NOMO-1 (cell line): Measurements from ENCODE around the gene NAP1L5.

Experiments
- DNase-seq, 2 experiments: peaks; one replicate each; lab custom pipeline; 2025; ENCODE audit not compliant: unreplicated experiment in 2 of 2; lab: John Stamatoyannopoulos, UW

The NAP1L5 gene, protein sequence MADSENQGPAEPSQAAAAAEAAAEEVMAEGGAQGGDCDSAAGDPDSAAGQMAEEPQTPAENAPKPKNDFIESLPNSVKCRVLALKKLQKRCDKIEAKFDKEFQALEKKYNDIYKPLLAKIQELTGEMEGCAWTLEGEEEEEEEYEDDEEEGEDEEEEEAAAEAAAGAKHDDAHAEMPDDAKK

GRCh38 chr4:88697588-88698329, at the start of gene NAP1L5:
TSS of gene NAP1L5 (minus strand) at chr4:88697829. CDS start at chr4:88697754, 75 bp downstream.
- DNase-seq = peak; percentile 36 to 41

DNA sequence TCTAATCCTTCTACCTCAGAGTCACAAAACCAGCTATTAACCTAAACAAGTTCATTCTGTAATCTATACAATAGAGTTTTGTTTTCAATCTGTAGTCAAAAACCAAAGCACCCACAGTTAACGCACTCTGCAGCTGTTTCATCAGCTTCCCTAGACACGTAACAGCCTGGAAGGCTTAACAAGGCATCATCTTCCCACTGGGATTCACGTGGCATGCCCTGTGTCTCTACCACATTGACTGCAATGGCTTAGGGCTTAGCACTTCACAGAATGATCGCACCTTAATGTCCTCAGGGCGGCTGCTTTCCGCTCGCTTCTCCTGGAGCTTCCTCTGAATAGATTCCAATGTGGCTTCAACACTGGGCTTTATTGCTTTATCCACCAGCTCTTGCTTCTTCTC, 49.7 kb upstream of the NAP1L5 start:
- DNase-seq = no peak

- DNase-seq = no peak
Observed at GRCh38 chr4:88746206-88746605, 48.6 kb upstream of the NAP1L5 start.

DNA sequence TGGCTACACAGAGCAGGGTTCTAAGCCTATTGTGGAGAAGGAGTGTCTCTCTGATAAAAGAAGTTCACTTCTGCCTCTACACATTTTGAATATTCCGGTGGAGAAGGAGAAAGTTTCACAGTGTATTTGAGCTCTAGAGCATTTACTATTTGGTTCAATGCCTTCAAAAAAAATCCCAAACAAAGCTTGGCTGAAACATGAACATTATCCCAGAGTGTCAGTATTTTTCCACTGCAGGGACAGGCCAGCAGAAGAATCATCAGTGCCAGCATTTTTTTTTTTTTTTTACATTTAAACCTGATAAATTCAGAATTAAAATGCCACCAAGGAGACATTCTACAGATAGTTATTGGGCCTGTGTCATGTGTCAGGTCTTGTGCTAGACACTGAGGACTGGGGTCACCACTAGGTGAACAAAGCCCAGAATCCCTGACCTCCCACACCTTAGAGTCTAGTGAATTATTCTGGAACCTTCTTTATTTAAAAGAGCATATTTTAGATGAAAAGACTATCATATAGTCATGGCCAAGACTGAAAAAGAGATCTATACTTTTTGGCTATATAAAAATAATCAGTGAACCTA, 48.0 kb upstream of the NAP1L5 start:
- DNase-seq = no peak

DNA sequence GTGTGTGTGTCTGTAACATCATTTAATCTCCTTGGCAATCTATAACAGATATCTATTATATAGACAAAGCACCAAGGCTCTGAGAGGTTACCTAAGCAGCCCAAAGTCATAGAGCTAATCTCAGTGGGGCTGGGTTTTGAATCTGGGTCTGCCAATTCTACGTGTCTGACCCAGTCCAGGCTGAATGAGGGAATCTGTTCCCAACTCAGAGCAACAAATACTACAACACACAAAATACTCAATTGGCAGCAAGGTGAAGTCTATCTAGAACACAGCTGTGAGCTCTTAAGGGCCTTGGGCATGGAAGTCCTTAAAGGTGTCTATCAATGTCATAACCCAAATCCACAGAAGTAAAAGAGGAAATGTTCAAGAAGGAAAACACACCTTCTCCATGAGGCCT, 47.5 kb upstream of the NAP1L5 start:
- DNase-seq = no peak

DNA sequence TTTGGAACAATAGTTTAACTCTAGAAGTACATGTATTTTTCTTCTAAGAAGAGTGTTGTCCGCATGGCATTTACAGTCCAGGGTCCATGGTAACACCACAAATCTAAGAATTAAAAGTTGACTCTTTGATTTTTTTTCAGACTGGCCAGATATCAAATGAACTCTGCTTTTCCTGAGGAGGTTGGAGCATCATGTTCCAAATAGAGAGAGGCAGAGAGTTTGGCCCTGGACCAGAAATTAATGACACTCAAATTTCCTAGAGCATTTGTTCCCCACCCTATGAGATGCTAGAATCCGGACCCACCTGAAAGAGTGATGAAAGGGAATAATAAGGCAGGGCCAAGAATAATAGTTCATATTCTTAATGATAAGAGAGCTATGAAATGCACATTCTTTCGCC, 47.0 kb upstream of the NAP1L5 start:
- no peak for DNase-seq

- DNase-seq = peak; percentile 34 to 46
Observed at GRCh38 chr4:88743696-88744095, 46.1 kb upstream of the NAP1L5 start.

GRCh38 chr4:88742561-88742960, 44.9 kb upstream of the NAP1L5 start:
- DNase-seq = peak; percentile 8 to 41

DNA sequence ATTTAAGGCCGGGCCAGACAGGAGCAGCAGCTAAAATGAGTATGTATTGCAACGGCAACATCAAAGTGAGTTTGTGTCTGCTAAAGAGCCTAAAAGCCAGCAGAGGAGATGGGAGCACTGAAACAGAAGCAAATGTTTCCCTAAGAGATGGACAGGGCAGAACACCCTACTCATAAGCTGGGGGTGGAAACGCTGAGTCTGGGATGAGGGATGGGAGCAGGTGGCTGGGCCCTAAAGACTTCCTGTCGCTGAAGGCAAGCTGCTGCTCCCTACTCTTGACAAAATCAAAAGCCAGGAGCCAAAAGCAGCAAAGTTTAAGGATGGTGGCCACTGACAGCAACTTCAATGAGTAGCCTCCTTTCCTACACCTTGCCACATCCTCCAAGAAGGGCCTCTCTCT, 40.6 kb upstream of the NAP1L5 start:
- no peak for DNase-seq

GRCh38 chr4:88737307-88737941, 39.8 kb upstream of the NAP1L5 start:
- no peak for DNase-seq

- DNase-seq = no peak
Observed at GRCh38 chr4:88736264-88736663, 38.6 kb upstream of the NAP1L5 start.

DNA sequence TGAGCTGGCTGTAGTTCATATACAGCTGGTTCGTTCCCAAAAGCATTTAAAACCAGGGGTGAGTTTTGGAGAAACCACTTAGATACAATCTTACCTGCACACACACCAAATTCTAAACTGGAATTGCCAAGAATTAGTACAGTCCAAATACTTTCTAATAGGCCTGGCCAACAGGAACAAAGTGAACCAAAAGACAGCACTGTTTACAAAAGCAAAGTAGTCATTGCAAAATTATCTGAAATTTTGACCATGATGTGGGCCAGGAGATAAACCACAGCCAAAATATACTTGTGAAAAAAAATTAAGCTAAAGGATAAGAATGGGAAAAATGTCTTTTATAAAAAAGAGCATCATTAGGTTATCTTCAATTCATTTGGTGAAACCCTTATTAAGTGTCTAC, 37.9 kb upstream of the NAP1L5 start:
- DNase-seq = no peak

DNA sequence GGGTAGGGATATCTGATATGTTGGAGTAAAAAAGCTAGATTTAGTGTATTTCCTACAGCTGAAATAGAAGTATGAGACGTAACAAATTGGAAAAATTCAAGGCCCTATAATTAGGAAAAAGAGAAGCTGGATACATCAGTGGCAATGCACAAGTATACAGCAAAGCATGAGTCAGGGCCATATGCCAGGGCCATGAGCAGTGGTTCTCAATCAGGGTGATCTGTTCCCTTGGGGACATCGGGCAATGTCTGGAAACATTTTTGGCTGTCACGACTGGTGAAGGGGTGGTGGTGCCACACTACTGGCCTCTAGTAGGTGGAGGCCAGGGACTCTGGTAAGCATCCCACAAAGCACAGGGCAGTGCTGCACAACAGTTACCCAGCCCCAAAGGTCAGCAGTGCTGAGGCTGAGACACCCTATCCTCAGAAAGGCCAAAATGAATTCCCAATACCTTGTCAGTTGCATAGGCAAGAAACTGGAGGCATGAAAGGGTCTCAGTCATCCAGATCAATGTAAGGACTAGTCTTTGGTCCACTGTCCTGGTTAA, 36.8 kb upstream of the NAP1L5 start:
- DNase-seq = no peak

GRCh38 chr4:88732714-88733368, 35.2 kb upstream of the NAP1L5 start:
- DNase-seq = no peak

- DNase-seq = no peak
Observed at GRCh38 chr4:88731381-88731780, 33.8 kb upstream of the NAP1L5 start.

DNA sequence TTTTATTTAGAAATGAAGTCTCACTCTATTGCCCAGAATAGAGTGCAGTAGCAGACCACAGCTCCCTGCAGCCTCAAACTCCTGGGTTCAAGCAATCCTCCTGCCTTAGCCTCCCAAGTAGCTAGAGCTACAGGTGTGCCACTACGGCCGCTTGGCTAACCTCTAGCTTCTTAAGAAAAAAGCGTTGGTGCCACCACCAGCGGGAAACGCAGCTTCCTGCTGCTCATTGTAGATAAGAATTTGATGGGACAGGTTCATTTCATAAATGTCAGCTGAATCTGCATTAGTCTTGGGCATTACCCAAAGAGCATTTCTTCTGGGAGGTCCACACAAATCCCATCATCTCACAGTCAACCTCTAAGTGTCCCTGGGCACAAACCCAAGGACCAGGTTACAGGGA, 33.2 kb upstream of the NAP1L5 start:
- DNase-seq = no peak

- DNase-seq = no peak
Observed at GRCh38 chr4:88729146-88729760, 31.6 kb upstream of the NAP1L5 start.

DNA sequence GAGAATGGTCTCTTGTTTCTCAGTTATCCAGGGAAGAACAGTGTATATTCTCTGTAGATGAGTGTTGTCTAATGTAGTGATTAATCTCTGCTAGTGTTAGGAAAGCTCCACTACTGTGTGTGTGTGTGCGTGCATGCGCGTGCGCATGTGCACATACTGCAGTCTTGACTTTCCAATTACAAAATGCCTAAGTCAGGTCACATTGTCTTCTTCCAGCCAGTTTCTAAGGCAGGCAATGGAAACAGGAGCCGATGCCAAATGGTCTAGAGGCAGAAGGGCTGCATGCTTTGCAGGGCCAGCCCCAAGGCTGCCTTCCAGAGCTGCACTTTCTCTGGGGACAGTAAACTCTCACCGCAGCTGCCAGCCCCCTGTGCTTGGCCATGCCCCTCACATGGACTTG, 30.5 kb upstream of the NAP1L5 start:
- DNase-seq = no peak

DNA sequence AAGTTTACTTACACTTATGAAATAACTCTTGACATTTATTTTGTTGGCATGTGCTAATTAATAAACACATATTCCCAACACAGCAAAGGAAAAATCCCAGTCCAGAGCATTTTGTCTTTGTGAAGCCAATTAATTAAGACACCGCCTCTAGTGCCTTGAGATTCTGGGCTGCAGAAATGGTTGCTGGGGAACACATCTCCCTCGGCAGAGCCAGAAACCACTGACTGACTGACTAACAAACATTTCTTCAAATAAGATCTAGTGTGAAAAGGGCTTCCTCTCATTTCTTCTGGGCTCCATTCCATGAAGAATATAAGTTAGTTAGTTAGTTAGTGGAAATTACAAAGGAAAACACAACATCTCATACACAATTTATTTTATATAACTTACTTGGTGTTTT, 28.4 kb upstream of the NAP1L5 start:
- DNase-seq = no peak

DNA sequence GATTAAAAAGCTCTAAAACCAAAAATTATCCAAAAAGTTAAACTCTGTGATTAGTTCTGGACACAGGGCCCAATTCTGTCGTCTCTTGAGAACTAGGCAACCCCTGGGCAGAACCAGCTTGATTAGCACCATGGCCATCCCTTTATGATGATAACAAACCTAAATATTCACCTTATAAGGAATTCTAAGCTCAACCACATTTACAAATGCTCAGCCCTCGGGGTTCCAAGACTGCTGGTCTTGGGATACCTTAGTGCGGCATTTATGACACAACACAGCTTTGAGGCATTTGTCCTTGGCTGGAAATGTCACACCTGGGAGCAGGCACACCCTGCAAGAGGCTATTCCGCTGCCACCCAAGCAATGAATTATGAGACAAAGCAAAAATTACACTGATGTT, 27.5 kb upstream of the NAP1L5 start:
- no peak for DNase-seq

DNA sequence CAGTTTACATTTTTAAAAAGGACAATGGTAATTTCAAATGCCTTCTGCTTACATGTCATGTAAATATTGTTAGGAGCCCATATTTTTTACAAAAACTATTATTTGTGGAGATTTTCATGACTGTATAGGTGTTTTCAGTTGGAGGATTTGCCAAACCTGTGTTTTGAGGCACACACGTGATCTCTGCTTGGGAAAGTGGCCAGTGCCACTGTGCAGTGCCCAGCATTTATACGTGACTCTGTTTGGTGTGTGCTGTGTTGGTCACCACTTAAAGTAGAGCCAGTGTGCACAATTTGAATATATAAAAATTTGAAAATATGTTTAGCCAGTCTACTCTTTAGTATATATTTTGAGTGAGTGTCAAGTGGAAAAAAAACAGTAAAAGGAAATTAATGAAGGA, 26.8 kb upstream of the NAP1L5 start:
- no peak for DNase-seq
